Neural cell (in vitro differentiated cells): ENCODE data around the gene APEX1.

ENCODE experiments used
- CTCF ChIP-seq: fragments of 450-650 bp; IDR thresholded peaks from 2 replicates; pipeline ENCODE4 v1.5.1; 2014; ENCODE audit warnings: antibody characterized with exemption, mild to moderate bottlenecking, moderate library complexity; ENCODE audit not compliant: poor library complexity, severe bottlenecking
- EP300 ChIP-seq: fragments of 450-650 bp; conservative IDR thresholded peaks from 2 replicates; pipeline ENCODE4 v1.6.1; 2014; ENCODE audit warnings: antibody characterized with exemption, mild to moderate bottlenecking, moderate library complexity; ENCODE audit not compliant: poor library complexity, severe bottlenecking
- EZH2 ChIP-seq: fragments of 200-600, 300-800 bp; shearing (Covaris generic), sonication (generic); IDR thresholded peaks from 2 replicates; pipeline ENCODE4 v1.6.1; 2014; ENCODE audit warnings: antibody characterized with exemption, low read length, borderline replicate concordance, mild to moderate bottlenecking; ENCODE audit not compliant: insufficient read depth, poor library complexity, severe bottlenecking
- MXI1 ChIP-seq: fragments of 450-650 bp; conservative IDR thresholded peaks from 2 replicates; pipeline ENCODE4 v1.6.1; 2014; ENCODE audit warnings: antibody characterized with exemption, mild to moderate bottlenecking; ENCODE audit not compliant: poor library complexity, severe bottlenecking
- POLR2AphosphoS5 ChIP-seq: IDR thresholded peaks from 2 replicates; pipeline ENCODE4 v1.6.1; 2012
- RAD21 ChIP-seq: fragments of 450-650 bp; conservative IDR thresholded peaks from 2 replicates; pipeline ENCODE4 v1.6.1; 2014; ENCODE audit warnings: antibody characterized with exemption, mild to moderate bottlenecking, moderate library complexity
- SMC3 ChIP-seq: fragments of 450-650 bp; conservative IDR thresholded peaks from 2 replicates; pipeline ENCODE4 v1.6.1; 2014; ENCODE audit warnings: antibody characterized with exemption, mild to moderate bottlenecking, moderate library complexity; ENCODE audit not compliant: poor library complexity
- TAF1 ChIP-seq: IDR thresholded peaks from 2 replicates; pipeline ENCODE4 v1.6.1; 2012; ENCODE audit warnings: low read depth
- TF ChIP-seq, protein P1 (sequence below): IDR thresholded peaks from 2 replicates; pipeline ENCODE4 v1.6.1; 2012; ENCODE audit warnings: borderline replicate concordance

DNA sequence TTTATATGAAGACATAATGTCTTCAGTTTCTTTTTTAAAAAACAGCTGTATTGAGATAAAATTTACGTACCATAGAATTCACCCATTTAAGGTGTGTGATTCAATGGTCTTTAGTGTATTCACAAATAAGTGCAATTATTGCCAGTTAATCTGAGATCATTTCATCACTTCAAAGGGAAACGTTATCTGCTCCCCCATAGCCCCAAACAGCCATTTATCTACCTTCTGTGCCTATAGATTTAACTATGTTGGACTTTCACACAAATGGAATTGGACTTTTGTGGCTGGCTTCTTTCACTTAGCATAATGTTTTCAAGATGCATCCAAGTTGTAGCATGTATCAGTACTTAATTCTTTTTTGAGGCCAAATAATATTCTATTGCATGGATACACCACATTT lies 23.9 kb downstream of the APEX1 start:
- TF ChIP-seq CTCF, result no peak
- TF ChIP-seq MXI1, result no peak
- no peak for TF ChIP-seq TAF1
- no peak for TF ChIP-seq EP300
- no peak for TF ChIP-seq SMC3
- no peak for TF ChIP-seq POLR2AphosphoS5
- TF ChIP-seq EZH2, result no peak
- TF ChIP-seq, protein P1, sequence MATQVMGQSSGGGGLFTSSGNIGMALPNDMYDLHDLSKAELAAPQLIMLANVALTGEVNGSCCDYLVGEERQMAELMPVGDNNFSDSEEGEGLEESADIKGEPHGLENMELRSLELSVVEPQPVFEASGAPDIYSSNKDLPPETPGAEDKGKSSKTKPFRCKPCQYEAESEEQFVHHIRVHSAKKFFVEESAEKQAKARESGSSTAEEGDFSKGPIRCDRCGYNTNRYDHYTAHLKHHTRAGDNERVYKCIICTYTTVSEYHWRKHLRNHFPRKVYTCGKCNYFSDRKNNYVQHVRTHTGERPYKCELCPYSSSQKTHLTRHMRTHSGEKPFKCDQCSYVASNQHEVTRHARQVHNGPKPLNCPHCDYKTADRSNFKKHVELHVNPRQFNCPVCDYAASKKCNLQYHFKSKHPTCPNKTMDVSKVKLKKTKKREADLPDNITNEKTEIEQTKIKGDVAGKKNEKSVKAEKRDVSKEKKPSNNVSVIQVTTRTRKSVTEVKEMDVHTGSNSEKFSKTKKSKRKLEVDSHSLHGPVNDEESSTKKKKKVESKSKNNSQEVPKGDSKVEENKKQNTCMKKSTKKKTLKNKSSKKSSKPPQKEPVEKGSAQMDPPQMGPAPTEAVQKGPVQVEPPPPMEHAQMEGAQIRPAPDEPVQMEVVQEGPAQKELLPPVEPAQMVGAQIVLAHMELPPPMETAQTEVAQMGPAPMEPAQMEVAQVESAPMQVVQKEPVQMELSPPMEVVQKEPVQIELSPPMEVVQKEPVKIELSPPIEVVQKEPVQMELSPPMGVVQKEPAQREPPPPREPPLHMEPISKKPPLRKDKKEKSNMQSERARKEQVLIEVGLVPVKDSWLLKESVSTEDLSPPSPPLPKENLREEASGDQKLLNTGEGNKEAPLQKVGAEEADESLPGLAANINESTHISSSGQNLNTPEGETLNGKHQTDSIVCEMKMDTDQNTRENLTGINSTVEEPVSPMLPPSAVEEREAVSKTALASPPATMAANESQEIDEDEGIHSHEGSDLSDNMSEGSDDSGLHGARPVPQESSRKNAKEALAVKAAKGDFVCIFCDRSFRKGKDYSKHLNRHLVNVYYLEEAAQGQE, result no peak
- TF ChIP-seq RAD21, result no peak
